Stimulated activated naive CD4-positive, alpha-beta T cell treated with Interleukin-2 at 50 U/mL for 16 hours (primary cell): ENCODE data around the gene TBC1D30.
"Not testable (repeated sequence)": the region's sequence is repeated elsewhere in the genome, so short reads cannot be mapped to it uniquely, and the experiment has no call there.

Experiments
- DNase-seq: peaks from one replicate; lab custom pipeline; 2025; lab: John Stamatoyannopoulos, UW

TBC1D30 gene

GRCh38 chr12:64824500-64825142 is at the start of gene TBC1D30:
Gene TBC1D30 (plus strand): TSS chr12:64824647. CDS start chr12:64824880, 233 bp downstream.
- no peak for DNase-seq

- not testable (repeated sequence) for DNase-seq
Measured at GRCh38 chr12:64775147-64775736, 49.2 kb upstream of the TBC1D30 start.

DNA sequence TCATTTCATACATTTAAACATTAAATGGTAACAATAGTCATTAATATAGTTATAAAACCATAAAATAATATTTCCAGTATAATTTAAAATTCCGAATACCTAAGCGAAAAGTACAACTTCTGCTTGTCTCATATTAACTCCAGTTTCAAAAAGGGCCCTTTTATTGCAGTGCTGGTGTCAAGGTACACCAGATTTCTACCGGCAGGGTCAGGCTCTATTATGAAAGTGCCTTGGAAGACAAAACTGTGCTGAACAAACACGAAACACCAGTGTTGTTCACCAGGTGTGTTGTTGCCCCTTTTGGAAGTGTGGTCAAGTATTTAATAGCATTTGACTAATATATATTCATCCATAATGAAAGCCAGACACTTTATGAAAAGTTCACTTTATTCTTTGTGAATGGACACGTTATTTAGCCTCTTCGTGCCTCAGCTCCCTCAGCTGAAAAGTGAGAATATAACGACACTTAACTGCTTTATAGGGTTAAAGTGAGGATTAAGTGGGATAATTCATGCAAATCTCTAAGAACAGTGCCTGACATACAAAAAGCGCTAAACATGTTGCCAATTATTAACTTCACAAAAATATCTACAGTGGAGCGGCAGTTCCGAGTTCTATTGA is 45.0 kb upstream of the TBC1D30 start:
- no peak for DNase-seq

DNA sequence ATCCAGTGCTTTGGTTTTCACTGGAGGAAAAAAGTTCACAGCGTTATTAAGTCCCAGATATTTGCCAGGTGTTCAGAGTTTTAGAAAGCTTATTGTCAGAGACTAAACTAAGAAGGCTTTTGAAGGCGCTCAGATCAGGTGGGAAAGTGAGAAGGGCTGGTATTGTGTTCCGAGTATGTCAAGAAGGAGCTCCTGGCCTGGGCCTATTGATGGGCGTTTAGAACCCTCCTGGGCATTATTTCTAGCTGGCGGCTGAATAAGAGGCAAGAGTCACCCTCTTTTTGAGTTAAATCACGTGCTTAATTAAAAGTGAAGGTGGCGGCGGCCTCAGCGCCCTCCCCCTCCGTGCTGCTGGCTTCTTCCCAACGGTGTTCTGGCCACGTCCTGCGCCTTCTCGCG is 44.3 kb upstream of the TBC1D30 start:
- no peak for DNase-seq

- DNase-seq = no peak
Measured at GRCh38 chr12:64780531-64781279, 43.7 kb upstream of the TBC1D30 start.

DNA sequence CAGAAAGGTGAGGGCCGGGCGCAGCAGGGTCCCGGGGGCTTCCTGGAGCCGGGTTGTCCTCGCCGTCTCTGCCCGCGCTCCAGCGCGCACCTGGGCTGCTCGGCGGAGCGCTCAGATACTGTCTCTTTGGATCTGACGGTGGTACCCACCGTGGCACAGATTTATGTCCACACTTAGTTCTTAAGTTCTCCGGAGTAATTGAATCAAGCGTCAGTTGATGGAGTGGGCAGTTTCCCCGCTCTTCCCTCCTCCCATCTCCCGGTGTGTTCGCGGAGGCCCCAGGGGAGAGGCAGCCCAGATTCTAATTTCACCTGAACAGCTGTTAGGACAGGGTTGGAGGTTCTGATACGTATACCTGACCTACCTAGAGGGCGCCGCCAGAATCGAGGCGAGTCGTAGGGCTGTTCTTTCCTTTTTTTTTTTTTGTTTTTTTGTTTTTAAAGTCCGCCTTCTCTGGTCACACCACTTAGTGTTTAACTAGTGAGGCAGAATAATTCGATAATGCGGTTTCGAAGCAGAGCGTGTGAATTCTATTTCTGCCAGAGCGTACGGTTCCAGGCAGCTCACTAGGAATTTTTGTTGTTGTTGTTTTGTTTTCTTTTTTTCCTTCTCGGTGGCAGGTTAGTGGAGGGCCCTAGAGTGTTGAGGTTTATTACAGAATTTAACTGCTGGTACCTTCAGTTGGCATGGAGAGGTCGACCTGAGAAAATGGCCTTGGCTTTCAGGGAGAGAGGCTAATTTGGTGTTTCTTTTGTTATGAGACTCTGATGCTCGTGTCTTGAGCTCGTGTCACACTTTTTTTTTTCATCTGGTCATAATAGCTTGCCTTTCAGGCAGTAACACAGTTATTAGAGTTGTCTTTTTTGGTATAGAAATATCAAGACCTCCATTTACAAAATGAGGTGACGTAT is 42.9 kb upstream of the TBC1D30 start:
- no peak for DNase-seq

- DNase-seq = no peak
Measured at GRCh38 chr12:64782191-64782876, 42.1 kb upstream of the TBC1D30 start.

GRCh38 chr12:64785838-64786237 is 38.6 kb upstream of the TBC1D30 start:
- DNase-seq = no peak

DNA sequence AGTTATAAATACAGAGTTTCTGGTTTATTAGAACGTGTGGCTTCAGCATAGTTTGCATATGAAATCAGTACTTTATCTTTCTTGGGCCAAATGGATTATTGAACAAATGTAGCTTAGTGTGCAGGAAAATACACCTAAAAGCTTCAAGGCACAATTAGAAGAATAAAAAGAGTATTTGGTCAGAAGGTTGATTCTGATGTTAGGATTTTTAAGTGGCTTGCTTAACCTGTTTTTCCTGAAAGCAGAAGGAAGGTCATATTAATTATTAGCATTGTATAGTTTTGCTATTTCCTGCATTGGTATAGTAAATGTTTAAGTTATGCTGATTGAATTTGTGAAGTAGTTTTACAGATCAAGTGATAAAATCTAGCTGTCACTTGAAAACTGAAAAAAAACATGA is 34.3 kb upstream of the TBC1D30 start:
- DNase-seq = no peak

- no peak for DNase-seq
Measured at GRCh38 chr12:64791036-64791435, 33.4 kb upstream of the TBC1D30 start.

DNA sequence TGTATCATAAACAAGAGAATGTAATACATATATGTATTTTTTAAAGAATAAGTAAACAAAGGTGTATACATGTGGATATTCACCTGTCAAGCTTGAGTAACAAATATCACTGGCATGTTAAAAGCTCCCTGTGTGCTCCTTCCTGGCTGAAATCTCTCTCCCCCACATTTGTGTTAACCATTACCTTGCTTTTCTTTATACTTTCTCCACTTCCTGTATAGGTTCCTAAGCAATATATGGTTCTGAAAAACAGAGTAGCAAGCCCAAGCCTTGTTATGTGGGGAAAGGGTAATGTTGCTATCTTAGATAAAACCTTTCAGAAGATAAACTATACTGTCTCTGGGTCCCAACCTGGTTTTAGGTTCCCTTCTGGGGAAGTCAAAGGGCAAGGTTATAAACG is 32.3 kb upstream of the TBC1D30 start:
- no peak for DNase-seq

- no peak for DNase-seq
Measured at GRCh38 chr12:64793610-64794009, 30.8 kb upstream of the TBC1D30 start.

- no peak for DNase-seq
Measured at GRCh38 chr12:64794305-64794704, 30.1 kb upstream of the TBC1D30 start.

DNA sequence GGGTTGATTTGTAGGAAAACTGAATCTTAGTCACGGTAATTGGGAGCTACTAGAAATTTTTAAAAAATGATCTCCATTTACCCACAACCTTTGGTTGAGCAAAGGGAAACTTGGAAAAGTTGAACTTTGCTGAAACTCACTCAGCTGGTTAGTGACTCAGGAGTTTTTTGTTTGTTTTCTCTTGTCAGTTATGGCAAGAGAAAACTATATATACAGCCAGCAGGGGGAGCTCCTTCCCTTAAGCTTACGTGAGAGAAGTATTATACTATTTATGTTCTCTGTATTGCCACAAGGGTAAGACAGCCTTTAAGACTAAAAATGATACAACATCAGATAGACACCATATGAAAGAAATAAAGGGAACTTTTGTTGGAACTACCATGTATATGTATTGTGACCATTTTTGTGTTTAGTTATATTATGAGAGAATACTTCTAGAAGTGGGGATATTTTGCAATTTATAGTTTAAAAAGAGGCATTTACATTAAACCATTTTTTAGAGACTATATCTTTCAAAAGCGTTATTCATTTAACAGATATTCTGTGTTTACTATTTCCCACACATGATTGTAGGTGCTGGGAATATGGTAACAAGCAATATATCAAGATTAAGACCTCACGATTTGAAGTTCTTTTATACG is 28.1 kb upstream of the TBC1D30 start:
- peak; percentile 35 for DNase-seq

DNA sequence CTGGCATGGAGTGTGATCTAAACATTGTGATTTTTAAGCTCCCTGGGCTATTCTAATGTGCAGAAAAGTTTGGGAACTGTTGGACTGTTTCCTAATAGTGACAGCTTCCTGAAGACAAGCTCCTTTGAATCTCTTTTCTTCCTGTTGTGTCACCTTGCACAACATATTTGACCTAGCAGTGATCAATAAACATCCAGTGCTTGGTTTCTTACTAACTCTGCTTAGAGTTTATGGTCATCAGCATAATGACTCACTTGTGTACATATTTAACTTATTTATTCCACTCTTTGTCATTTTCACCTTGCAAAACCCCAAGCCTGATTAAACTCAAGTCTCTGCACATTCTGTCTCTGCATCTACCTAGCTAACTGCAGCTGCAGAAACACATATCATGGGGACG is 27.3 kb upstream of the TBC1D30 start:
- DNase-seq = no peak

- no peak for DNase-seq
Measured at GRCh38 chr12:64798165-64798564, 26.3 kb upstream of the TBC1D30 start.

GRCh38 chr12:64800640-64801039 is 23.8 kb upstream of the TBC1D30 start:
- DNase-seq = no peak

- no peak for DNase-seq
Measured at GRCh38 chr12:64801381-64801780, 23.1 kb upstream of the TBC1D30 start.

GRCh38 chr12:64802180-64802775 is 22.2 kb upstream of the TBC1D30 start:
- peak; percentile 38 for DNase-seq

DNA sequence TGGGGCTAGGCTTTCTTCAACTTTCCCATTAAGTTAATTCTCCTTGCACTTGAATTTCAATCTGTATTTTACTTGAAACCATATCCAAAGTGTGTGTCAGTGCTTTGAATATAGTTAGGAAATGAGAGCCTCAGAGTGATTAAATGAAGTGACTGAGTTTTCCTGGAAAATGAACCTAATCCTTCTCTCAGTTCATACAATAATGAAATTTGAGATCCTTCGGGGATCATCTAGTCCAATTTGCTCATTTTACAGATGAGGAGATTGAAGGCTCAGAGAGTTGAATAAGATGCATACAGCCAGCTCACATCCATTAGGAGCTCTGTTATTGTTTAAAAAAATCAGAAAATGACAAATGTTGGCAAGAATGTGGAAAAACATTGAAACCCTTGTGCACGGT is 18.3 kb upstream of the TBC1D30 start:
- no peak for DNase-seq
